GM19023 (cell line): ENCODE data around the gene SKIDA1.
"Not testable (repeated sequence)": the region's sequence is repeated elsewhere in the genome, so short reads cannot be mapped to it uniquely, and the experiment has no call there.

ENCODE experiments used
- ATAC-seq: cut with Tn5 transposase; IDR thresholded peaks from one replicate; pipeline ENCODE4 v1.9.1; 2021; ENCODE audit warnings: mild to moderate bottlenecking, moderate library complexity; ENCODE audit not compliant: unreplicated experiment

Gene SKIDA1

GRCh38 chr10:21525367-21526187 is at the start of gene SKIDA1:
TSS of gene SKIDA1 (minus strand) at chr10:21525682. CDS start at chr10:21517822, 7,860 bp downstream.
- ATAC-seq: peak; percentile 60

- ATAC-seq: not testable (repeated sequence)
Observed at GRCh38 chr10:21574514-21574913, 49.0 kb upstream of the SKIDA1 start.

GRCh38 chr10:21572578-21572977 is 47.1 kb upstream of the SKIDA1 start:
- ATAC-seq: no peak

- ATAC-seq: no peak
Observed at GRCh38 chr10:21570761-21571521, 45.5 kb upstream of the SKIDA1 start.

GRCh38 chr10:21558984-21559383 is 33.5 kb upstream of the SKIDA1 start:
- not testable (repeated sequence) for ATAC-seq

- ATAC-seq: no peak
Observed at GRCh38 chr10:21556527-21556926, 31.0 kb upstream of the SKIDA1 start.

- ATAC-seq: no peak
Observed at GRCh38 chr10:21552638-21553037, 27.2 kb upstream of the SKIDA1 start.

- no peak for ATAC-seq
Observed at GRCh38 chr10:21547246-21547645, 21.8 kb upstream of the SKIDA1 start.

GRCh38 chr10:21540701-21541100 is 15.2 kb upstream of the SKIDA1 start:
- ATAC-seq: not testable (repeated sequence)

GRCh38 chr10:21536874-21537273 is 11.4 kb upstream of the SKIDA1 start:
- no peak for ATAC-seq

GRCh38 chr10:21535976-21536375 is 10.5 kb upstream of the SKIDA1 start:
- ATAC-seq: not testable (repeated sequence)

GRCh38 chr10:21535494-21535965 is 10.0 kb upstream of the SKIDA1 start:
- ATAC-seq: no peak

- ATAC-seq: peak; percentile 25
Observed at GRCh38 chr10:21534604-21535493, 9.4 kb upstream of the SKIDA1 start.

GRCh38 chr10:21534280-21534586 is 8.8 kb upstream of the SKIDA1 start:
- ATAC-seq: no peak

GRCh38 chr10:21533467-21534279 is 8.2 kb upstream of the SKIDA1 start, which contains the start of gene MLLT10:
TSS of gene MLLT10 (plus strand) at chr10:21534232. CDS start at chr10:21534645, 413 bp downstream.
- ATAC-seq: peak; percentile 83

- ATAC-seq: no peak
Observed at GRCh38 chr10:21532694-21533466, 7.4 kb upstream of the SKIDA1 start.

GRCh38 chr10:21531164-21531563 is 5.7 kb upstream of the SKIDA1 start:
- ATAC-seq: no peak

GRCh38 chr10:21530641-21531040 is 5.2 kb upstream of the SKIDA1 start:
- no peak for ATAC-seq

GRCh38 chr10:21530168-21530567 is 4.7 kb upstream of the SKIDA1 start:
- ATAC-seq: no peak
